Measurements from ENCODE around the gene NSUN5.
"Not testable (repeated sequence)": the region's sequence is repeated elsewhere in the genome, so short reads cannot be mapped to it uniquely, and the experiment has no call there.

NSUN5 gene

DNA sequence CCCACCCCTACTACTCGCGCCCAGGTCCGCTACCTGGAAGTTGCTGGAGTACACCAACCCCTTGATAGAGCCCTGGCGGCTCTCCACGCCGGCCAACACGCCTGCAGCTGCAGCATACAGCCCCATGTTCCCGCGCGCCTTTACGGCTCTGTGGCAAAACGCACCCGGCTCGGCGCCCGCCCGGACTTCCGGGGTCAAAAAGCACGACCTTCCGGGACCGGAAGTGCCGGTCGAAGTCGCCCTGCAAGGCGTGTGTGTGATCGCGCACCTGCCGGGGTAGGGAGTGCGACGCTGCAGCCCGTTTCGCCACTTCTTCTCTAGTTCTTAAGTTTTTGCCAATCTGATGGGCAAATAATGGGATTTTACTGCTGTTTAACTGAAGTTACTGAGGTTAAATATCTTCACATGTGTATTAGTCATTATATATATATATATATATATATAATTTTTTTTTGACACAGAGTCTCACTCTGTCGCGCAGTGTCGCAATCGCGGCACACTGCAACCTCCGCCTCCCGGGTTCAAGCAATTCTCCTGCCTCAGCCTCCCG lies at the start of gene NSUN5:
Gene NSUN5, minus strand, starts transcription at position 162 of the 550 bp plus-strand sequence. Its CDS starts 36 bp downstream, at position 126.
- DNase-seq, result peak; percentile 98

DNA sequence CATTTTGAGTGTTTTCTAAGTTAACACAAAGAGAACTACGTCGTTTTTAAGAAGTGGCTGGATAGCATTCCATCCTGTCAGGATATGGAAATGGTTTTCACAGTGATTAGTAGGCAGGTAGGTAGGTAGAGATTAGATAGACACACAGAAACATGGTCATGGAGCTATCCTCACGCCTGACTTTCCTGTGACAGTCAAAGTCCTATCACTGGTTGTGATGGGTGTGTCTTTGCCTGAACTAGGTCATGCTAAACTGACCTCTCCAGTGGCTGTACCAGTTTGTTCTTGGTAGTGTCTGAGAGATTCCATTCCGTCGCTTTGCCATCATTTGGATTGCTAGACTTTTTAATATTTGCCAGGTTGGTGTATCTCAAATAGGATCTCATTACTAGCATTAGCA lies 47.5 kb upstream of the NSUN5 start:
- DNase-seq, result no peak

DNA sequence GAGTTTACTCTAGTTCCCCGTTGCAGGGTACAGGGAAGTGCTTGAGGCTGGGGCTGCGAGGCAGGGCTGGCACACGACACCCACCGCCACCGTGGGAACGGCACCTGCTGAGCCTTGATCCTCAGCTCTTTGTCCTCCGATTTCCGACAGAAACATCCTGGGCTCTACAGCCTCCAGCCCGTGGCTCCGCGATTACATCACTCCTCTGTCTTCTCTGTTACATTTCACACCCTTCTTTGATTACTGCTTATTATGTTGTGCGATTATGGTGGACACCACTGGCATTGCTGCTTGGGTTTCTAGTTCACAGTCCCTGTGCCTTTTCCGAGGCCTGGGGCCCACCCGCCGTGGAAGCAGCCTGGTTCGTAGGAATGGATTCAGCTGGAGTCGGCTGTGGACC lies 46.2 kb upstream of the NSUN5 start:
- no peak for DNase-seq

DNA sequence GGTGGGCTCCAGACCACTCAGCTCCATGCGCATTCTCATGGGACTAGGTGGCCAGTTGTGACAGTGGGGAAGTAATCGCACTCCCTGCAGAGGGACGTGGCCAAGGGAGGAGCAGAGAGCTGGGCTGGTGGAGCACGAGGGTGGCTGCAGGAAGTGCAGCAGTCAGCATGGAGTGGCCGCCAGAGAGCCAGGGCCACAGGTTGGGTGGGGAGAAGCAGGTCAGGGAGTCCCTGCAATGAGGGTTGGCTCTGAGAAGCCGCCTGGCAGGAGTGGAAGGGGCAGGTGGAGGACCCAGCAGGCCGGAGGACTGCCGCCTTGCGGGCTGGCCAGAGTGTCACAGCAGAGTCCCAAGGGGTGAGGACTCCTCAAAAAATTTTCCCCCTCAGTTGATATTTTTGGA lies 45.6 kb upstream of the NSUN5 start:
- DNase-seq, result no peak

DNA sequence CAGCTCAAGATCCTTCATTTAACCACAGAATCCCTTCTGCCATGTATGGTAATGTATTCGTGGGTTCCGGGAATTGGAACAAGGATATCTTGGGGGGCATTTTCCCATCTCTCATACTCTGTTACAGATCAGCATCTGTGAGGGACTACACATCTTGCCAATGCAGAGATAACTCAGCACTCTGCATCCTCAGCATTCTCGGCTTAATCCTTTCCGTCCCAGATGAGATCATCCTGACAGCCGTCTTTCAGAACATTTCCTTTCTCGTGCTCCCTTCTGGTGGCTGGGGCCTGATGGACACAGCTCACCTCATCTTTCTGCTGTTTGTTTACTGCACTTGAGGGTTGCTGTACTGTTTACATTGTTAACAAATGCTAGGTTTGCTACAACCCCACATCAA lies 44.6 kb upstream of the NSUN5 start:
- DNase-seq, result no peak

DNA sequence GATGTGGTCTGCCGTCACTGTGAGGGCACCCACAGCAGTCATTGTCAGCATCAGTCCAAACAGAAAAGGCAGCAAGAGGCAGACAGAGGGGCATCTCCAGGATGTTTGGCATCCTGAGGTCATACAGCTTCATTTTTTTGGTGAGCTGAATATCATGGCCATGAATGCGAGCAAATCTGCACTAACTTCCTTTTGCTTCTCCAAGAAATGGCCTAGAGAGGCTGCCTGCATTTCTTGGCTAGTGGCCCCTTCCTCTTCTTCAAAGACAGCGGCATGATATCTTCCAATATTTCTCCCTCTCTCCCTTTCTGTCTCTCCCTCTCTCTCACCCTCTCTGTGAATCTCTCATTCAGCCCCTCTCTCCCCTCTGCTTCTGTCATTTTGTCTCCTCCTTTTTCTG lies 44.2 kb upstream of the NSUN5 start:
- DNase-seq, result no peak

DNA sequence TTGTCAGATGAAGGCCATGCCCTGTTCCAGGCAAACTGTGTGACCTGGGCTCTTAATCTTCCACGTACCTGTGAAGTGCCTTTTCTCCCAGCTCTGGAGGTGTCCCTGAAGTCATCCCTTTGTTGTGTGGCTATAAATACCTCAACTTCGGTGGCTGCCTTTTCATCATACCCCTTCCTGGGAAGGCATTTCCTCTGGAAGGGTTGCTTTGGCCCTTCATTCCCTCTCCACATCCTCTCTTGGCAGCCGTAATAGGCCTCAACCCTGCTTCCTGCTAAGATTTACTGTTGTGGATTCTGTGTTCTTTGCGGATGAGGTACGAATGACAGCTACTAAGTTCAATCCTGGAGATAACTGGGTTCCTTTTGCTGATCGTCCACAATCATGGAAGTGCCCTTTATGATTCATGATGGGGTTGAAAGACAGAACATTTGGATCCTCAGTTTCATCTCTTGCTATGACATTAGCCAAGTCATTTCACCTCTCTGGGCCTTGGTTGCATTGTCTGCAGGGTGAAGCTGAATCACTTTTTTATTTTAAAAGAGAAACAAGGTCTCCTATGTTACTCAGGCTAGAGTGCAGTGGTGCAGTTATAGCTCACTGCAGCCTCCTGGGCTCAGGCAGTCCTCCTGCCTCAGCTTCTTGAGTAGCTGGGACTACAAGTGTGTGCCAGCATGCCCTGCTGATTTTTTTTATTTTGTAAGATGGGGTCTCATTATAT lies 43.0 kb upstream of the NSUN5 start:
- DNase-seq, result no peak

DNA sequence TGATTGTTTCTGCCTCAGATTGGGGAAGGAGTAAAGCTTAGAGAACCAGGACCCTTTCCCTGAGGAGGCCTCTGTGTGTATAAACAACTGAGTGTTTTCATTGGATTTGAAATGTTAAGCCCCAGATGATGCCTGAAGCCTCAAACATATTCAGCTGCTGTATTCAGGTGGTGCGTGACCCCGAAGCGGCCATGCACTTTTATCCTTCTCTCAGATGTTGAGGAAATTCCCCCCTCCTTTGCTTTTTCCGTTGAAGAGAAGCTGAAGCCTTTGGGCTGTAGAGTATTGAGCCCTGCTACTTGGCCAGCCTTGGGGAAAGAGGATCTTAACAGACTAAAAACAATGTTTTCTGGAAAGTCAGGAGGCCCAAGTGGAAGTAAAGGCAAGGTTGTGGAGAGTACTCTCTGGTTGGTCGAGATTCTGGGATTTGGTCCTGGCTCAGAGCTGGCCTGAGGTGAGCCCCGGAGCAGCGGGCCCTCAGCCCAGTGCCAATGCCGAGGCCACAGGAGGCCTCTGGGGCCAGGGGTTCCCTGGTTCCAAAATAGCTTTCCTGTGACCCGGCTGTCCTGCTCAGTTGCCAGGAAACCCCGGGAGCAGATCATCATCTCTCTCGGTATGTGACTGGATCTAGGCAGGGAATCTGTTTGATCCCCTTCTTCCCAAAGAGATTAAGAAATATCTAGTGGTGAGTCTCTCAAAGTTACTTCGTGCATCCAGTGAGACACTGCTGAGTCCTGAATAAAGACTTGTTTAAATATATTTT lies 41.9 kb upstream of the NSUN5 start:
- DNase-seq, result no peak

DNA sequence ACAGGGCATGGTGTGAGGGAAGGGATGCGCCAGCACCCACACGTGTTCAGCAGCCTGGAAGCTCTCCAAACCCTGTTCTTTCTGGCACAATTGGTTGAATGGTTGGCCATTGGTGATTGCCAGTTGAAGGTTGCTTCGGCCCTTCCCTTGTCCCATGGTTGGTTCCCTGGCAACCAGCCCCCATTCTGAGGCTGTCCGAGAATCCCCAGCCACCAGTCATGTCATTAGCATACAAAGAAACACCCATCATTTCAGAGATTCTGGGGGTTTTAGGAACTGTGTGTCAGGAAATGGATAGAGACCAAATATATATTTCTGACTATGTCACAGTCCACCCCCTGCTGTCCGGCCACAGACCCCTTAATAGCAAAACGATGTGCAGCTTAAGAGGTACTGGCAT lies 41.1 kb upstream of the NSUN5 start:
- no peak for DNase-seq

DNA sequence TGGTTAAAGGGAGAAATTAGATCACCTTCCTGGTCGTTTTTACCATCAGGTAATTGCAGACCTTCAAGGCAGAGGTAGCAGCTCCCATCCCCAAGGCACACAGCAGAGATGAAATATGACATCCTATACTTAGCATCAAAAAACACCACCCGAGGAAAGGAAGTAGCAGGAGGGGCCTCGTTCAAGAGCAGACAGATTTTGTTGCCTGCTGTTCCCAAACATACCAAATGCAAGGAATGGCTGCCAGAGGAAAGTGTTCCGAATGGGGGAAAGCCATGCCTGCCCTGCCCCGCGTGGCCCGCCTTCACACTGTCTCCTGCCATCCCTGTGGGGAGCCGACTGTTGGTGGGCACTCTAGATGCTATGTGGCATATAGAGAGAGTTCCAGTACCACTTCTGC lies 37.3 kb upstream of the NSUN5 start:
- no peak for DNase-seq

DNA sequence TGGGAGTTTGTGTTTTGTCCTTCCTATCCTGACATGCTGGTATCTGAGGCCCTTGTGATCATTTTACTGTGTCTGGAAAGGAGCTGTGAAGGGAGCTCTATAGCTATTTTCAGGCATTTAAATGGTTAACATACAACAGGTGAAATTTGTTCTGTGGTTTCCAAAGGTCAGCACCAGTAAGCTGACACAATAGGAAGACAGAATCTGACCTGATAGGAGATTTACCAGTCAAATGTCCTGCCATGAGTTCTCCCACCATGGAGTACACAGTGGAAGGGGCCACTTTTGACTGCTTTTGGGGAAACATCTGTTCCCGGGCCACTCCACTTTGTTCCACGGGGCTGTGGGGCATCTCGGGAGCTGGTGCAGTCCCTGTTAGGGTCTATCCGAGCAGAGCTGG lies 36.9 kb upstream of the NSUN5 start:
- no peak for DNase-seq

DNA sequence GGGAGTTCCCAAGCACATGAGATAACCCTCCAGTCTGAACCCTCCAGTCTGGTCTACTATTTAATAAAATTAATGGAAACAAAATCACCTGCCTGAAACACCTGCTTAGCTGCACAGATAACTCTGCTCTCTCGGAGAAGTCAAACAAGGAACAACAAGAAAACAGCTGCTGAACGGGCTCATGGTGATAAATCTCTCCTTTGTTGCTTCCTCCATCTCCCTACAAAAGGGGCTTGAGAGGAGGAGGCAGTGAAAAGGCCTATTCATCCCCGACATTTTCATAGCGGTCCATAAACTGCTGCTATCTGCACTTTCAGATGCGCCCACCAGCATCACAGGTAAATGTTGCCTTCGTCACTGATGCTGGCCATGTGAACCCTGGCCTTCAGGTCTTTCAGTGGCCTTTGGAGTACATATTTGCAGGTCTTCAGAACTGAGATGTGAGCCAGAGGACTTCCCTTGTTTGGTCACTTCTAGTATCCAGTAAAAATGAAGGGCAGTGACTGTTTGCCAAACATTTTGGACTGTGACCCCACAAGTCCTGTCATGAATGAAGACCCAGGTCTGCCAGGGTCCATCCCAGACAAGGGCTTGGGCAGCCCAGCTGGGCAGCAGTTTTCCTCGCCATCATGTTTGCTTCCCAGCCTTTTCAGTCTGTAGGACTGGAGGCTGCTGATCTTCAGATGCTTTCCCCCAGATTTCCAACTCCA lies 35.2 kb upstream of the NSUN5 start:
- no peak for DNase-seq

DNA sequence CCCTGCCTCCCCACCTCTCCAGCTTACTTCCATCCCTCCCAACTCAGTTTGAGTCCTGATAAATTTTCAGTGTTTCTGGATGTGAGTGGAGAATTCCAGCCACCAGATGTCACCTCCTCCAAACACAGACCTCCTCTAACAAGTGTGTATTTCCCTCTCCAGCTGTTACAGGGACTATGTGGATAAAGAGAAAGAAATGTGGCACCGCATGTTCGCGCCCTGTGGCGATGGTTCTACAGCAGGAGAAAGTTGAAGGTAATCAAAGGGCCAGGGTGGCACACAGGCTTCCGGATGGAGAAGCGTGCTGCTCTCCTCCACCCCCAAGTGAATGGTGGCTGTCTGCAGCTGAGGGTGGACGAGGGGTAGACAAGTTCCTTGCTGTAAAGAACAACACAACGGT lies 34.0 kb upstream of the NSUN5 start:
- DNase-seq, result no peak

DNA sequence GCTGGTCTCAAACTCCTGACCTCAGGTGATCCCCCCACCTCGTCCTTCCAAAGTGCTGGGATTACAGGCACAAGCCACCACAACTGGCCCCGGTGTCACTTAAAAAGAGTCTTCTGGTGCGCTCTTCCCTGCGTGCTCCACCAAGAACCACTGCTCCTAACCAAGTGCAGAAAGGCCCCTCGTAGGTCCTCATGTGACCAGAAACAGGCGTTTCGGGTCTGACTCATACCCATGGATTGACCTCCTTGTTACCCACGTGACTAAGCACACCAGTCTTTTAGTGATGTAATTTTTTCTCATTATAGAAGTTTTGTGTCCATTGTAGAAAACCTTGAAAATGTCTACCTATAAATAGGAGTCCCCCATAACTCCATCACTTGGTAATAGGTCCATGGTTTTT lies 33.3 kb upstream of the NSUN5 start:
- peak; percentile 40 for DNase-seq

DNA sequence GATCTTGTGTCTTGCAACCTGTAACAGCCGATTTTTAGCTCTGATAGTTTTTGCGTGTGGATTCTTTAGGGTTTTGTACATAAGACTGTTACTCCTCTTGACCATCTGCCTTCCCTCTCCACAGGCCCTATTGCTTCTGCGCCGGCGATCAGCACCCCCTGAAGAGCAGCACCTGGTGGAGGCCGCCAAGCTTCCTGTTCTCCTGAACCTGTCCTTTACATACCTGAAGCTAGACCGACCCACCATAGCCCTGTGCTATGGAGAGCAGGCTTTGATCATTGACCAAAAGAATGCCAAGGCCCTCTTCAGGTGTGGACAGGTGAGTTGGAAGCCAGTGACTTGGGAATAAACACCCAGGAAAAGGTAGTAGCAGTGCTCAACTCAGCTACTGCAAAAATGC lies 31.9 kb upstream of the NSUN5 start:
- no peak for DNase-seq

DNA sequence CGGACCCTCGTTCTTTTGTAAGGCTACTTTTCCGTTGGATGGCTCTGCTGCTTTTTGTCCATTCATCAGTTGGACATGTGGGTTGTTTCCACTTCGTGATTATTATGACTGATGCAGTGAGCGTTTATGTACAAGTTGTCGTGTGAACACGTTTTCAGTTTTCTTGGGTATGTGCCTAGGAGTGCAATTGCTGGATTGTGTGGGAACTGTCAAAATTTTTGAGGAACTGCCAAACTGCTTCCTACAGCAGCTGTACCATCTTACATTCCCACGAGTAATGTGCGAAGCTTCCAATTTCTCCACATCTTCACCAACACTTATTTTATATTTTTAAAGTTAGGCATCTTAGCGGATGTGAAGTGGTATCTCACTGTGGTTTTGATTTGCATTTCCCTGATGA lies 29.7 kb upstream of the NSUN5 start:
- no peak for DNase-seq

DNA sequence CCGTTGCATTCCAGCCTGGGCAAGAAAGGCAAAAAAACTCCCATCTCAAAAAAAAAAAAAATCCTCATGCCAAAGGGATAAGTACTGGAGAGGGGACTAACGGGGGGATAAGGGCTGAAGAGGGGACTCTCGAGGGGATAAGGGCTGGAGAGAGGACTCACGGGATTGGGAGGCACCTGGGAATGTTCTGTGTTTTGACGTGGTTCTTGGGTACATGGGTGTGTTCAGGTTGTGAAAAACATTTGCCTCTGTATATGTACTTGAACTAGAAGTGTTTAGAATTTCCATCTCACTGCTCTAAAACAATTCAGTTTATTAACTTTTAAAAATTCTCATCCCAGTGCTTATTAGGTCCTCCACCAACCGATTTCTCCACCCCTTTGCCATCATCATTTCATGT lies 23.8 kb upstream of the NSUN5 start:
- no peak for DNase-seq

DNA sequence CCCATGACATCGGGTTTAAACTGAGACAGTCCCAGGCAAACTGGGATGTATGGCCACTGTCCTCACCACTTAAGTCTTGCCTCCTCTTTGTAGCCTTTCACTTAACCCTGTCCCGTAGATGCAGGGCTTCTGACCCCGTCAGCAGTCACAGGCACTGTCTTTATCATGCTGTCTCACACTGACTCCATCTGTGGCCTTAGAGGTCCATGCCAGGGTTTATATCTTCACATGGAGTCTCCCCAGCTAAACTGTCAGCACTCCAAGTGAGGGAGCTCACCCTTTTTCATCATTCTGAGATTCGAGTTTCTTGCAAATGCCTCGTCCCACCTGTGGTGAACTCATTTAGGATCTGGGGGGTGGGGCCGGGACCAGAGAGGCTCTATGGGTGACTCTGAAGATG lies 22.1 kb upstream of the NSUN5 start:
- peak; percentile 27 for DNase-seq

DNA sequence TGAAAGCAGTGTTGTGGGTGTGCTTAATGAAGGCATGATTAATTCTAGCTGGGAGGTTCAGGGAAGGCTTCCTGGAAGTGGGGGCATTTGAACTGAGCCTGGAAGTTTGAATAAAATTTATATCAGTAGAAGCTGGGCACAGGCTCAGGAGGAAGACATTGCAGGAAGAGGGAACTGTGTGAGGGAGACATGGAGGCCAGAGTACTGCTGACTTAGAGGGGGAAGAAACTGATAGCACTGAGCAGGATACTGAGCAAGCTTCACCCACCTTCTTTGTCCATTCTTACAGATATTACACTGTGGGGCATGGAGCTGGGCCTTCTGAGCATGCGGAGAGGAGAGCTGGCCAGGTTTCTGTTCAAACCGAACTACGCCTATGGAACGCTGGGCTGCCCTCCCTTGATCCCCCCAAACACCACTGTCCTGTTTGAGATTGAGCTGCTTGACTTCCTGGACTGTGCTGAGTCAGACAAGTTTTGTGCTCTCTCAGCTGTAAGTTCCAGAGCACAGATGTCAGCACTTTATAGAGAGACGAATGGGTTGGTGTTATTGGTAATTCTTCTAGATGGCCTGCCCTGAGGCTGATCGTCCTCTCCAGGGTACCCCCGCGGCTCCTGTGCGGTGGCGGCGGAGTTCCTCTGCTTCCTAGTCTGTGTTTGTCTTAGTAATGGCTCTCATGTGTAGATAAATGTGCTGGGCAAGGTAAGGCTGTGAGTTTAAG lies 21.4 kb upstream of the NSUN5 start:
- DNase-seq, result peak; percentile 89

DNA sequence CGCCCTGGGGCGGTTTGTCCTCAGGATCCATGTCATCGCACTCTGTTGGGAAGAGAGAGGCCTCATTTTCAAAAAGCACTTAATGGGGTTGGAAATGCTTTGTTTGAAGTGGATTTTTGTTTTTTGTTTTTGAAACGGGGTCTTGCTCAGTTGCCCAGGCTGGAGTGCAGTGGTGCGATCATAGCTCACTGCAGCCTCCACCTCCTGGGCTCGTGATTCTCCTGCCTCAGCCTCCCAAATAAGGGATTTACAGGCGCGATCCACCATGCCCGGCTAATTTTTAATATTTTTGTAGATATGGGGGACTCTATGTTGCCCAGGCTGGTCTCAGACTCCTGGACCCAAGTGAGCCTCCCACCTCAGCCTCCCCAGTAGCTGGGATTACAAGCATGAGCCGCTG lies 20.1 kb upstream of the NSUN5 start:
- no peak for DNase-seq

DNA sequence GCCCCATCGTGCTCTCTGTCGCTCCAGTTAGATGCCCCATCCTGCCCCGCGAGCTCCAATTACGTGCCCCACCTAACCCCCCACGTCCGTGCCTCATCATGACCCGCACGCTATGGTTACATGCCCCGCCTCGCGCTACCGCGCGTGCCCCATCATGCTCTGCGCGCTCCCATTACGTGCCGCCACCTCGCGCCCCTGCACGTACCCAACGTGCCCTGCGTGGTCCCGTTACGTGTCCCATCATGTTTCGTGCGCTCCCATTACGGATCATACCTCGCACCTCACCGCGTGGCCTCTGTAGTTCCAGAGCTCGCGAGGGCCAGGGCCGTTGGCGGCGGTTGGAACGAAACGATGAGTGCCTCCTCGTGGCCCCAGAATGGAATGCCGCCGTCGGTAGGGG lies 19.3 kb upstream of the NSUN5 start, which contains the start of the genes FKBP6 and TRIM50:
Gene FKBP6, plus strand, starts transcription at position 240 of the 400 bp plus-strand sequence. CDS start 268 bp downstream, outside the sequence.
Gene TRIM50, minus strand, starts transcription at position 161 of the 400 bp plus-strand sequence. CDS start 3,295 bp downstream, outside the sequence.
- not testable (repeated sequence) for DNase-seq

DNA sequence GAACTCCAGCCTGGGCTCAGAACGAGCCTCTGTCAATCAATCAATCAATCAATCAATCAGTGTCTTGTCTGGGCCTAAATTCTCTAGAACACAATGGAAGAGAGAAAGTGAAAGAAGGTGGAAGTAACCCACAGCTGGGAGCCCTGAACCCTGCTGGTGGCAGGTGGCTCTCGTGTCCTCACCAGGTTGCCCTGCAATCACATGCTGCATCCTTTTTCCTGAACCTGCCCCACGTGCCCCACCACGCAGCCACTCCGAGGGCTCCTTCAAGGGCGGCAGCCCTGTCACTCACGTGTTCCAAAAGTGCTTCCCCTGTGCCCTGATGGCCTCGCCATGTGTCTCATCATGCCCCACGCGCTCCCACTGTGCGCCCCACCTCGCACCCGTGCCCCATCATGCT lies 18.8 kb upstream of the NSUN5 start:
- not testable (repeated sequence) for DNase-seq

DNA sequence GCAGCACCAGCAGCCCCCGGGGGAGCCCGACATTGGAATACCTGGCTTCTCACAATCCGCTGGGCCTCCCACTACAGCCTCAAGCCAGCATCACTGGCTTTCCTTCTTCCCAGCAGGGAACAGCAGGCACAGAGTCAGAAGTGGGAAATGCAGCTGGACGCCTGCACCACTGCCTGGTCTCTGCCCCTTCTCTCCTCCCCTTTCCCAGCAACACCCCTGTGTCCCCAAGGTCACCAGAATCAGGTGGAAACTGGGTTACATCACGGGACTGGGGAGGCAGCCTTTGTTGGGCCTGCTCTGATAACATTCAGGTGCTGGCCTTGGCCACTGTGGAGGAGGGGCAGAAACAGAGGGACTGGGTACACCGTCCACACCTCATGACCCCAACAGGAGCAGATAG lies 16.8 kb upstream of the NSUN5 start:
- not testable (repeated sequence) for DNase-seq

Data from RPMI8226 (cell line).